HG03378 (cell line): ENCODE measurements around the gene NIM1K.
"Not testable (repeated sequence)": the region's sequence is repeated elsewhere in the genome, so short reads cannot be mapped to it uniquely, and the experiment has no call there.

Source experiments
- ATAC-seq: cut with Tn5 transposase; IDR thresholded peaks from one replicate; pipeline ENCODE4 v1.9.1; 2021; ENCODE audit warnings: mild to moderate bottlenecking, moderate library complexity; ENCODE audit not compliant: unreplicated experiment

The NIM1K gene

DNA sequence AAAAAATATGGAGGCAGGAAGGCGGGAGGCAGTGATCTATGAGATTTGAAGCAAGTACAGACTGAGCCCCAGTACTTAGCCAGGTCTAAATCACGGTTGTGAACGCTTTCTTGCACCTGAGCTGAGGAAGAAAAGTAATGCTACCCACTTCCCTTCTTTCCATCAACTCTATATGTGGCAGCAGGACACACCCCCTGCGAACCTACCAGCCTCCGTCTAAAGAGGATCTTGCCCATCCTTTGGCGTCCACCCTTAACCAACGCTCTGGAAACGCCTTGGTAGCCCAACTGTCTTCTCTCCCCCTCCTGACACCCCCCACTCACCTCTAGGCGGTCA is 120.6 kb downstream of the NIM1K start:
- peak; percentile 7 for ATAC-seq

DNA sequence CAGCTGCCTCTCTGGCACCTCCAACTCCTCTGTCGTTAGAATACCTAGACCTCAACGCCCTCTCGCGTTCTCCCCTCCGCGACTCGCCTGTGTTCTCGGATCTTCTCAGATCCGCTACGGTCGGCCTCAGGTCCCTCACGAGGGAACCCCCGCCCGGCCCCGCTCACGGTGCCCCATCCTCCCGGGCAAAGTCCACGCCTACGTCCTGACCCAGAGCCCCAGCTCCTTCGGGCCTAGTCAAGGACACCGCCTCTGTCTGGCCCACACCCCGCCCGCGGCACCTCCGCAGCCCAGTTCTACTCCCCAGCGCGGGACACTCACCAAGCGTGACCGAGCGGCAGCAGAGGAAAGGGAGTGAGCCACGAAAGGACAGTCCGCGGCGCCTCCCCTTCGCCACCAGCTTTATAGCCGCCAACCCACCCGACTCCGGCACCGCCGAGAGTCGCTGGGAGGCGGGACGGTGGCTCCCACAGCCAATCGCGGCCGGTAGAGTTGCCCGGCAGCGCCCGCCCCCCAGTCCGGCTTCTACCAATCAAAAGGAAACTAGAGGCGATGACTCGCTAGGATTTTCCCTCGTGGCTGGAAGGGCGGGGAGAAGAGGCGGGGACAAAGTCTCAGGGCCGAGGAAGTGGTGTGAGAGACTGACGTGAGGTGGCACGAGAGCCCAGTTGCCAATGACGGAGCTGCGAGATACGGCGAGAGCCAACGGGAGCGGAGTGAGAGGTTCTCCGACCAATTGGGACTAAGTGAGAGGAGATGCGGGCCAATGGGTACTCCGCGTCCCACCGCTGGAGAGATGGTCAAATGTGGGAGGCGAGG is 121.2 kb downstream of the NIM1K start, which contains the start of gene HMGCS1:
HMGCS1 (minus strand) TSS at position 378 of the 819 bp plus-strand sequence. CDS start 14,447 bp downstream, outside the sequence.
- ATAC-seq, result peak; percentile 97

DNA sequence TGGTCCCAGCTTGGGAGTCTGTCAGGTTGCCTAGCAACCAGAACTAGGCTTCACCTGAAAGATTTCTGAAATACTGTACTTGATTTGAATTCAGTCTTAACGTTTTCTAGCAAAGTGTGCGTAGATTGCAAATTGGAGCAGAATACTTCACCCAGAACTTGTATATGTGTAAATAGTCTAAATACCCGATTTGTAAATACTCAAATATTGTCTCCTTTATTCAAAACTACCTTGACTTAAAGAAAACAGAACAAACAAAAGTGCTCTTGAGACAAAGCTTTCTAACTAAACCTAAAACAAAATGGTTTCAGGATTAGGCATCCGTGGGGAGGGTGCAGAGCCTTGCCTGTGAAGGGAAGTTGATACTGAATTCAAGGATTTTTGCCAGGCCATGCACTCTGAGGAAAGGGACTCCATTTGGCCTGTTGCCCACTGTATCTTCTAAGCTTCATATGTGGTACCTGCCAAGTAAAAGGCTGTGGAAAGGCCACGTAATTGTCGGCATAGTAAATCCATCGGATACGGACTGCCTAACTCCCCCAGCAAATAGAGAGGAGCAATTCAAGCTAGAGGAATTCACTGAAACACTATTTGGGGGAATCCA is 121.9 kb downstream of the NIM1K start:
- no peak for ATAC-seq

DNA sequence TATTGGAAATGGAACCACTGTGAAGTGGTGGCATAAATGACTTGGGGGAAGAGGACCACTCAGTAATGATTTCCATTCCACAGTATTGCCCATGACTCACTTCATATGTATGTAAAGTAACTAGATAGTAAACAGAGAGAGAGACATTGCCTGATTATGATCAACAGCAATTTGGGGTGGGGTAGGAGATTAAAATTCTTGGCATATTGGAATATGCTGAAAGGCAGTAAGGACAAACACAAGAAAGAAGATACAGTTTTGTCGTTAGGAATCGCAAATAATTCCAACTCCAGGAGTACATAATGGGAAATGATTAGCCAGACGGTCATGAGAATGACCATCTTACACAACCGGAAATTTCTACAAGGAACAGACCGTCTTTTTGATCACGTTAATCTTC is 122.7 kb downstream of the NIM1K start:
- no peak for ATAC-seq

DNA sequence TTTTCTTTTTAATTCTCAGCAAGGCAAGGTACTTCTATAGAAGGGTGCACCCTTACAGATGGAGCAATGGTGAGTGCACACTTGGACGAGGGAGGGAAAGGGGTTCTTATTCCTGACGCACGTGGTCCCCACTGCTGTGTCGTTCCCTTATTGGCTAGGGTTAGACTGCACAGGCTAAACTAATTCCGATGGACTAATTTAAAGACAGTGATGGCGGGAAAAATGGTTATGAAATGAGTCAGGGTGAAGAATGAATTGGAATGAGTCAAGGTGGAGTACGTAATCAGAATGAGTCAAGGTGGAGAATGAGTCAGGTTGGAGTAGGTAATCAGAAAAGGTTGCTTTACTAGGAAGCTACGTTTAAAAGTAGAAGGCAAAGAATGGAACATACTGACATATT is 123.2 kb downstream of the NIM1K start:
- ATAC-seq, result no peak

DNA sequence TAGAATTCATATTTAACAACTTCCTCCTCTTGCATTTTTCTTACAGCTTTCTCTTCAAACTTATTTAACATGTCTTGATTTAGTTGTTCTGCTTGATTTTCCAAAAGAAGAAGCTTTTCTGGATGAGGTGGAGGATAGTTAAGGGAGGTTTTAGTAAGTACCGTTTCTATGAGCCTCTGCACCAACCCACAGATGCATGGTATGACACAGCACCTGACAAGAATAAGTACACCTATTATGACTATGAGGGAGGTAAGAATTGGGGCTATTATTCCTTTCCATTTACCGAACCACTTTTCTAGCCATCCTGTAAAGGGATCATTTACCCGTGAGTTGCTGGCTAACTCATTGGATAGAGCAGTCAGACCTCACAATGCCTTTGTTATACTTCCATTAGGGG is 123.7 kb downstream of the NIM1K start:
- no peak for ATAC-seq

DNA sequence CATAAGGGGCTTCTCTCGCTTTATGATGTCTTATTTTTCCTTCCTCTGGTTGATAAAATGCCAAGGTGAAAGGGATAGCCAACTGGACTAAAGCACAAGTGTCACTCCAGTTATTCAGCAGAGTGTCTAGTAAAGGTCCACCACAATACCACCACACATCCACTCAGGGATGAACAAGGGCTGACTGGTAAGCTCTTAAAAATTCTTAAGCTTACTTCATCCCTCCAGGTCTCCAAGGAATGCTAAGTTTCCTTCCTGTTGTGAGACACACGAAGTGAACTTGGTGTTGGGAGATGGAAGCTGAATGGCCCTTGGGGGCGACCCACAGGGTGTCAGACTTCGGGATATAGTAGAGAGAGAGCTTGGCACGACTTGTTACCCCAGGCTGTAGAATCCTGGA is 124.4 kb downstream of the NIM1K start:
- no peak for ATAC-seq

DNA sequence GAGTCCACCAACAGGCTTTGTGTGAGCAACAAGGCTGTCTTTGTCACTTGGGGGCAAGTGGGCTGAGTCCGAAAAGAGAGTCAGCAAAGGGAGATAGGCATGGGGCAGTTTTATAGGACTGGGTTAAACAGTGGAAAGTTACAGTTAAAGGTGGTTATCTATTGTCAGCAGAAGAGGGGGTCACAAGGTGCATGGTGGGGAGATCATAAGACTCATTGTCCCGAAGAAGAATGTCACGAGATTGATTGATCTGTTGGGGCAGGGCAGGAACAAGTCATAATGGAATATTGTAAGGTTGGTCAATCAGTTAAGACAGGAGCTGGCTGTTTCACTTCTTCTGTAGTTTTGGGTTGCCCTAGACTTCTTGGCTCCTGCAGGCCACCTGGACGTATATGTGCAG is 128.8 kb downstream of the NIM1K start:
- no peak for ATAC-seq

DNA sequence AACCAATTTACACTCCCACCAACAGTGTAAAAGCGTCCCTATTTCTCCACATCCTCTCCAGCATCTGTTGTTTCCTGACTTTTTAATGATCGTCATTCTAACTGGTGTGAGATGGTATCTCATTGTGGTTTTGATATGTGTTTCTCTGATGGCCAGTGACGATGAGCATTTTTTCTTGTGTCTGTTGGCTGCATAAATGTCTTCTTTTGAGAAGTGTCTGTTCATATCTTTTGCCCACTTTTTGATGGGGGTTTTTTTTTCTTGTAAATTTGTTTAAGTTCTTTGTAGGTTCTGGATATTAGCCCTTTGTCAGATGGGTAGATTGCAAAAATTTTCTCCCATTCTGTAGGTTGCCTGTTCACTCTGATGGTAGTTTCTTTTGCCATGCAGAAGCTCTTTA is 131.5 kb downstream of the NIM1K start:
- not testable (repeated sequence) for ATAC-seq

DNA sequence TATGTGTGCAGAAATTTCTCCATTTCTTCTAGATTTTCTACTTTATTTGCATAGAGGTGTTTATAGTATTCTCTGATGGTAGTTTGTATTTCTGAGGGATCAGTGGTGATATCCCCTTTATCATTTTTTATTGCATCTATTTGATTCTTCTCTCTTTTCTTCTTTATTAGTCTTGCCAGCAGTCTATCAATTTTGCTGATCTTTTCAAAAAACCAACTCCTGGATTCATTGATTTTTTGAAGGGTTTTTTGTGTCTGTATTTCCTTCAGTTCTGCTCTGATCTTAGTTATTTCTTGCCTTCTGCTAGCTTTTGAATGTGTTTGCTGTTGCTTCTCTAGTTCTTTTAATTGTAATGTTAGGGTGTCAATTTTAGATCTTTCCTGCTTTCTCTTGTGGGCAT is 133.6 kb downstream of the NIM1K start:
- not testable (repeated sequence) for ATAC-seq
